Activated T-cell treated with anti-CD3 and anti-CD28 coated beads, Interleukin-2, amount 50 U/mL, for 4 hours (primary cell): ENCODE measurements around the gene PLXNB3. TPM values are rescaled to one million over a fixed set of nuclear protein-coding genes. Genes with fewer than 3 reads are reported as not detected.
"Not testable (repeated sequence)": the region's sequence is repeated elsewhere in the genome, so short reads cannot be mapped to it uniquely, and the experiment has no call there.

Experiments
- ATAC-seq, 2 donors: fragments of 200-7000 bp; cut with Tn5 transposase; one replicate each; pipeline ENCODE4 v1.10.0; 2021
- DNase-seq: peaks from one replicate; pipeline ENCODE4 v3.0.0-alpha.2; 2020
- H3K27me3 Mint-ChIP-seq: one replicate; pipeline ENCODE4 v1.8.0; 2021; ENCODE audit warnings: low read depth, mixed read lengths
- H3K36me3 Mint-ChIP-seq: one replicate; pipeline ENCODE4 v1.8.0; 2022; ENCODE audit warnings: mixed read lengths; ENCODE audit not compliant: insufficient read depth
- H3K4me1 Mint-ChIP-seq: one replicate; pipeline ENCODE4 v1.8.0; 2021; ENCODE audit warnings: low read depth, mixed read lengths
- H3K4me3 Mint-ChIP-seq: one replicate; pipeline ENCODE4 v1.8.0; 2021; ENCODE audit warnings: mild to moderate bottlenecking, moderate library complexity, mixed read lengths
- H3K9me3 Mint-ChIP-seq: one replicate; pipeline ENCODE4 v1.8.0; 2021; ENCODE audit warnings: mixed read lengths
- total RNA-seq, 3 donors: library from RNA; stranded (reverse); gene quantifications; one replicate each; pipeline ENCODE4 v1.2.1, GENCODE V29; 2021

The PLXNB3 gene
- total RNA-seq, 3 donors from 2014 or later = 0.40 to 0.66 (median 0.46) TPM

DNA sequence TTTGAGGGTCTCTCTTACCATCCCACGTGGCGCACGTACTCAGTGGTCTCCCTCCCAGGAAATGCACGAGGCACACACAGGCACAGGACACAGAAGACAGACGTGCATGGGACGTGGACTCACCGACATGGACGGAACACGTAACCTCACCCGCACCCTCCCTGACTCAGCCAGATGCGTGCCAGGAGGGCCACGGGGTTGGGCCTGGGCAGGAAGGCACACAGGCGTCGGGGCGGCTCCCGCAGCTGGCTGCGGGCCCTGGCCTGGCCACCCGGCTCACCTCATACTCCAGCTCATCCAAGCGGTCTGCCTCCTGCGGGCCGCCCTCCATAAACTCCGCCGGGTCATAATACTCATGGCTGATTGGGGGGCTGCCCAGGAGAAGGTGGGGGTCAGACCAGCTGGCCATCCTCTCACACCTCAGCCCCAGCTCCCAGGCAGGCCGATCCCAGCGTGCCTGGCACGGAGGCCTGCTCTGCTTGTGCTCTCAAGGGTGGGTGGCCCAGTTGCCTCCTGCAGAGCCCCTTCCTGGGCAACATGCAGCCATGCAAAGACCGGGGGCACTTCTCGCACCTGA, 43.0 kb downstream of the PLXNB3 start:
- ATAC-seq = no peak
- Mint-ChIP-seq H3K4me1 (no peaks in the 10 kb centered on the region), H3K36me3 (no peaks in the 10 kb centered on the region), H3K9me3 (no peaks in the 10 kb centered on the region), H3K4me3 (no peak overlapping the region), H3K27me3 (peaks cover 1% of the 10 kb centered on the region)
- no peak for DNase-seq

DNA sequence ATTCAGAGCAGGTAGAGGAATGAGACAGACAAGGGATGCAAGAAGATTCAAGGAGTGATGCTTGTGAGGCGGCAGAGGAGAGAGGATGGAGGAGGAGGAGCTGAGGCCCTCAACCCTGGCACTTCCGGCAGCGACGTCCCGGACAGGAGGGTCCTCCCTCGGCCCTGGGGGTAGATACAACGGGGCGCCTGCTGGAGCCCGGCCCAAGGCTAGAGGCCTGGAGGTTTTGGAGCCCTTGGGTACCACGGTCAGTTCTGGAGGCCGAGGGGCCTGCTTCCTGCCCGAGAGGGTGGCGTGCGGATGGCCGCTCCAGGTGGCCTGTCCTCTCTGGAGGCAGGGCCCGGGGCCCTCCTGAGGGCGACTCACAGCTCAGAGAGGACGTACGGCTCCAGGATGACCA, 43.9 kb downstream of the PLXNB3 start:
- Mint-ChIP-seq H3K27me3 (peaks cover 1% of the 10 kb centered on the region), H3K4me3 (no peak overlapping the region), H3K36me3 (no peaks in the 10 kb centered on the region), H3K4me1 (no peaks in the 10 kb centered on the region), H3K9me3 (no peaks in the 10 kb centered on the region)
- DNase-seq (no peak), ATAC-seq (no peak)

DNA sequence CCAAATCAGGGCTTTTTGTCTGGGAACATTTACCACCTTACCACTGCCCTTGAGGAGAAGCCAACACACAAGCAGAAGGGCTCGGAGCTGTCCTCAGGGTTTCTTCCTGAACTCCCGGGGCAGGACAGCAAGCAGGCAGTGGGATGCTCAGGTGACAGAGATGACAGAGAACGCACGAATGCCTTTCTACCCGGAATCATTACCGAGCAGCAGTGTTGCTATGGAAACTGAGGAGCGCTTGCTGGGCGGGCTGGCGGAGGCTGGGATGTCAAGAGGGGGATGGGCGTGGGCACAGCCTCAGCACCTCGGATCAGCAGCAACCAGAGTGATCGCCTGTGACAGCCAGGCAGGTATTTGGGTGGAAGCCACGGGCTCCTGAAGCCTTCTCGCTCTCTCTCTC, 48.2 kb downstream of the PLXNB3 start:
- H3K4me3 Mint-ChIP-seq = no peak overlapping the region
- no peaks in the 10 kb centered on the region for H3K9me3 Mint-ChIP-seq
- peaks cover 15% of the 10 kb centered on the region for H3K4me1 Mint-ChIP-seq

DNA sequence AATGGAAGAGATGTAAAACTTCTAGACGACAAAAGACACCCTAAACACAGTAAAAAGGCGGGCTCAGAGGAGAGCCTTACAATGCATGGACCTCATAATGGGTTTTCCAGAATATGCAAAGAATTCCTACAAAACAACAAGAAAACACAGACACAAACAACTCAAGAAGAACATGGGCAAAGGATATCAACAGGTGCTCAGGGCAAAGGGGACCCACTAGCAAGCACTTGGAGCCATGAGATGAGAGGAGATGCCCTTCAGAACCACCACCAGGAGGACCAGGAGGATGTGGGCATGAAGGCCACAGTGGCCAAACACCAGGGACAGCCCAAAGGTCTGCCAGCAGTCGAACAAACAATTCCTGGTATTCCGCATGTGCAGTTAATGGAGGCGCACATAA, 49.1 kb downstream of the PLXNB3 start:
- H3K36me3 Mint-ChIP-seq = no peaks in the 10 kb centered on the region
- no peaks in the 10 kb centered on the region for H3K9me3 Mint-ChIP-seq
- peaks cover 1% of the 10 kb centered on the region for H3K27me3 Mint-ChIP-seq
- DNase-seq = no peak
- peaks cover 18% of the 10 kb centered on the region for H3K4me1 Mint-ChIP-seq
- ATAC-seq = no peak
- H3K4me3 Mint-ChIP-seq = no peak overlapping the region

More for the DNA sequence above, 48.2 kb downstream of the PLXNB3 start:
- no peak for ATAC-seq
- no peak for DNase-seq
- Mint-ChIP-seq H3K27me3 (peaks cover 1% of the 10 kb centered on the region), H3K36me3 (no peaks in the 10 kb centered on the region)

DNA sequence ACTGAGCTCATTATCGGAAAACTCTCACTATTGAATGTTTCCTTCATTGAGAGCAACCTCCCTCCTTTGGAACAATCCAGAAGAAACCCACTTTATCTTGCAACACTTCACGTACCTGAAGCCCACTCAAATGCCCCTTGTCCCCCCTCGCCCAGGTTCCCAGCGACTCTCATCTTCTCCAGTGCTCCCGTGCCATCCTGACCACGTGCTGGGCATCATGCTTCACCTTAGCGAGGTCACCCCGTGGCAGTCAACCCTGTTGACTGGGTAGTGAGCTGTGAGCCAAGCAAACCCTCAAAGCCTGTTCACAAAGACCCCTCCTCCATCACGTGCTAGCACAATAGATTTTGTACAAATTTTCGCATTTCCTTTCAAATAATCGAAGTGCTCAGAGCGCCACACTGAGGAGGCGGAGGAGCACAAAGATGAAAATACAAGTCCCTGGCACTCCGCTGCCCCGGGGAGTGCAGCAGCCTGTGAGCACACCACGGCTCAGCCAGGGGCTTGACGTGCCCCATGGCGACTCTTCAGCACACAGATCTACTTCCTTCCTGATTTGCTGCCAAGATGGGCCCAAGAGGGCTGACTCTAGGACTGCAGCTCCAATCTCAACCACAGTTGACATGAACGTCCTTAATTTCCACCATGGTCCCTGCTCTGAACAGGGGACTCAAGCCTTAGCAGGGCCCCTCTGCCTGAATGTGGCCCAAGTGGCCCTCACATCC, 50.7 kb downstream of the PLXNB3 start:
- ATAC-seq = no peak
- Mint-ChIP-seq H3K9me3 (no peaks in the 10 kb centered on the region), H3K4me3 (no peak overlapping the region)

DNA sequence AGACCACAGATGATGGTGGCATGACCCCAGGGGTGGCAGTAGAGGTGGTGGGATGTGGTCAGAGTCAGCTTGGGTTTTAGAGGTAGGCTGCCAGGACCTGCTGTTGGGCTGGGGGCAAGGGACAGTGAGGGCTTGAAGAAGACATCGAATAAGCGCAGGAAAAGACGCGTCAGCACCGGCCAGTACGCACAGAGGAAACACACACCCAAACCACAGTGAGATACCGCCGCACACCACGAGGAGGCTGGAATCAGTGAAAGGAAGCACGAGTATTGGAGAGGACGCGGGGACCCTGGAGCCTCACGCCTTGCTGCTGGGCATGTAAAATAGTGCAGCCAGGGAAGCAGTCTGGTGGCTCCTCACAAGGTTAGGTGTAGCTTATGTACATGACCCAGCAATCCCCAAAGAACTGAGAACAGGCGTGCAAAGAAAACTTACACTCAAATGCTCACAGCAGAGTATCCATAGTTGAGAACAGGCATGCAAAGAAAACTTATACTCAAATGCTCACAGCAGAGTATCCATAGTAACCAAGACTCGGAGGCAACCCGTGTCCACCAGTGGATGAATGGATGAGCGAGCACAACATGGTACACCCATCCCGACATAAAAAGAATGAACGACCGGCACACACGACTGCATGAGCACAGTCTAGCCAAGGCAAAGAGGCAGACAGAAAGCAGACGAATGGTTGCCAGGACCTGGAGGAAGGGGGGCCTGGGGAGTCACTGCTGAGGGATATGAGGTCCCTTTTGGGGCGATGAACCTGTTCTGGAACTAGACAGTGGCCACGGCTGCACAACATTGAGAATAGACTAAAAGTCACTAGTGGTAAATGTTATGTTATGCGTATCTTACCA, 53.0 kb downstream of the PLXNB3 start:
- H3K36me3 Mint-ChIP-seq = no peaks in the 10 kb centered on the region
- no peak for DNase-seq
- peak; percentile 41 to 73 for ATAC-seq
- H3K4me3 Mint-ChIP-seq = peak overlapping the region; percentile 35
- peaks cover 37% of the 10 kb centered on the region for H3K4me1 Mint-ChIP-seq
- H3K27me3 Mint-ChIP-seq = no peaks in the 10 kb centered on the region
- H3K9me3 Mint-ChIP-seq = no peaks in the 10 kb centered on the region

More for the DNA sequence above, 50.7 kb downstream of the PLXNB3 start:
- no peak for DNase-seq
- Mint-ChIP-seq H3K36me3 (no peaks in the 10 kb centered on the region), H3K27me3 (peaks cover 1% of the 10 kb centered on the region), H3K4me1 (peaks cover 23% of the 10 kb centered on the region)

DNA sequence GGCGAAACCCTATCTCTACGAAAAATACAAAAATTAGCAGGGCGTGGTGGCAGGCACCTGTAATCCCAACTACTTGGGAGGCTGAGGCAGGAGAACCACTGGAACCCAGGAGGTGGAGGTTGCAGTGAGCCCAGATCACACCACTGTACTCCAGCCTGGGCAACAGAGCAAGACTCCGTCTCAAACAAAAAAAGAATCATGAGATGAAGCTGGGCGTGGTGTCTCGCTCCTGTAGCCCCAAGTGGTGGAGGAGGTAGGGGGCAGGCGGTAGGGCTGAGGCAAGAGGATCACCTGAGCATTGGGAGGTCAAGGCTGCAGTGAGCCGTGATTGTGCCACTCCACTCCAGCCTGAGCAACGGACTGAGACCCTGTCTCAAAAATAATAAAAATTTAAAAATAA, 54.0 kb downstream of the PLXNB3 start:
- not testable (repeated sequence) for H3K27me3 Mint-ChIP-seq, ATAC-seq
- H3K4me1 Mint-ChIP-seq = peaks cover 44% of the 10 kb centered on the region

DNA sequence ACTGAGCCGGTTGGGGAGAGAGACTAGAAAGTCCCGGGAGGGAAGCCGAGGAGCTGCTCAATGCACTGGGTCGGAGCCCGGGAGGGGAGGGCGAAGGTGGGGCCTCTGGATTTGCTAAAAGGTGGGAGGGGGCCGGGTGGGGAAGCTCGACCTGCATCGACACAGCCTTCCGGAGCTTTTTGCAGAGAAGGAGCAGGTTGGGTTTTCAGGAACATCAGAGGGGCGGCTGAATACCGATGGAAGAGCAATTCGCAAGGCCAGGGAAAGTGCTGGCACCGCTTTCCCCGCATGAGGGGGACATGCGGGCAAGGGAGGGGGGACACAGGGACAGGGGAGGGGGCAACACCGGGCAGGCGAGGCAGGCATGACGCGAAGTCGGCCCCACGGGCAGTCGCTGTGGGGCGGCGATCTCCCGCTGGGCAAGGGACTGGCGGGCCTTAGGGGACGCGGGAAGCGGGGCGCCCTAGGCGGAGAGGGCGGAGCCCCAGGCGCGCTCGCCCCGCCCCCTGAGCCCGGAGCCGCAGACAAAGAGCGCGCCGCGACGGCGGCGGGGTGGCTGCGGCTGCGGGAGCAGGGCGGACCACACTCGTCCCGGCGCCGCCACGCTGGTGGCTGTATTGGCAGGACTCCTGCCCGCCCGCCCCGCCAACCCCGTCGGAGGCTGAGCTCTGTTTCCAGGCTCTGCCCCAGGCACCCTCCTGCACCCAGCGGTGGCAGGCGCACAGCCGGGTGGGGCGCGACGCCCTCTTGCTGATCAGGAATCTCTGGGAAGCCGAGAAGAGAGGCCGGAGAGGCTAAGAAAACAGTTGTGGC, 54.7 kb downstream of the PLXNB3 start:
- H3K4me1 Mint-ChIP-seq = peaks cover 47% of the 10 kb centered on the region
- peak; percentile 41 for DNase-seq
- peak; percentile 87 to 91 for ATAC-seq
- no peaks in the 10 kb centered on the region for H3K36me3 Mint-ChIP-seq
- H3K4me3 Mint-ChIP-seq = peak overlapping the region; percentile 64
- H3K27me3 Mint-ChIP-seq = no peaks in the 10 kb centered on the region
- no peaks in the 10 kb centered on the region for H3K9me3 Mint-ChIP-seq

More for the DNA sequence above, 54.0 kb downstream of the PLXNB3 start:
- not testable (repeated sequence) for DNase-seq, H3K36me3 Mint-ChIP-seq, H3K4me3 Mint-ChIP-seq, H3K9me3 Mint-ChIP-seq

DNA sequence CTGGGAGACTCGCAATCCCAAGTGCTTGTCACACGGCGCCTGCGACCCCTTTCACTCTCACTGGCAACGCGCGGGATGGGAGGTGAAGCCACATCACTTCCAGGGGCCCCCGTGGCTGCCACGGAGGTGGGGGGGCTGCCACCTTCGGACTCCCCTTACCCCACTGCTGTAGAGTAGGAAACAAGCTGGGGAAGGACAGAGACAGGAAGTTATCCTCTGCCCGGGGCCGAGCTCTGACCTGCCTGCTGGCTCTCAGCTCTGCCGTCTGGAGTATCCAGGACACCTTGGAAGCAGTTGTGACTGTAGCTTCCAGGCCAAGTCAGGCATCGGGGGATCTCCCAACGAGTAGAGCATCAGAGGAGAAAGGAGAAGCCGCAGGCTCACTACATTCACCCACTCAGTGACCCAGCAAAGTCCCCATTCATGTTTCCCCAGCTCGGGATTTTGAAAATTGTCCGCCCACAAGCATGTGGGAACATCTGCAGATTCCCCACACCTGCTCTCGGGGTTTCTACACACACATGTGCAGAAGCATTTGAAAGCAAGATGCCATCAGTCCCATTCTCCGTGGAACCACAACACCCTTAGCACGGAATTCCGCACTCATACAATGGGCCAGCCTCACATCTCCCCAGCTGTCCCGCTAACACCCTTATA, 55.5 kb downstream of the PLXNB3 start:
- Mint-ChIP-seq H3K27me3 (no peaks in the 10 kb centered on the region), H3K36me3 (no peaks in the 10 kb centered on the region), H3K4me3 (peak overlapping the region; percentile 64), H3K4me1 (peaks cover 48% of the 10 kb centered on the region), H3K9me3 (no peaks in the 10 kb centered on the region)
- DNase-seq = no peak
- ATAC-seq = peak in 1 of 2 donors; percentile 8

DNA sequence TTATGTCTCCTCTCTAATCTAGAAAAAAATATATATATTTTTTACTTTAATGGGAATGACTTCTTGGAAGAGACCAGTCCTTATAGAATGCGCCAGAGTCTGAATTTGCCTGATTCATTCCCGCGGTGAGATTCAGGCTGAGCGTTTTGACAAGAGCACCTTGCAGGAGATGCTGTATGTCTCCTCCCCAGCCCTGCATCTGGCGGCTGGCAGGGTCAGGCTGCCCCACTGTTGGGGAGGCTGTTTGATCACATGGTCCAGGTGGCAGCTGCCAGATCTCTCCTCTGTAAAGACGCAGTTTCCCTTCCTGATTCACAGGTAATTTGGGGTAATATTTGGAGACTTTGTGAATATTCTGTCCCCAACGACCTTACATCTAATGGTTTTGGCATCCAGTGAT, 56.6 kb downstream of the PLXNB3 start:
- no peaks in the 10 kb centered on the region for H3K36me3 Mint-ChIP-seq
- no peaks in the 10 kb centered on the region for H3K9me3 Mint-ChIP-seq
- H3K4me1 Mint-ChIP-seq = peaks cover 41% of the 10 kb centered on the region
- DNase-seq = no peak
- no peaks in the 10 kb centered on the region for H3K27me3 Mint-ChIP-seq
- H3K4me3 Mint-ChIP-seq = no peak overlapping the region
- no peak for ATAC-seq

DNA sequence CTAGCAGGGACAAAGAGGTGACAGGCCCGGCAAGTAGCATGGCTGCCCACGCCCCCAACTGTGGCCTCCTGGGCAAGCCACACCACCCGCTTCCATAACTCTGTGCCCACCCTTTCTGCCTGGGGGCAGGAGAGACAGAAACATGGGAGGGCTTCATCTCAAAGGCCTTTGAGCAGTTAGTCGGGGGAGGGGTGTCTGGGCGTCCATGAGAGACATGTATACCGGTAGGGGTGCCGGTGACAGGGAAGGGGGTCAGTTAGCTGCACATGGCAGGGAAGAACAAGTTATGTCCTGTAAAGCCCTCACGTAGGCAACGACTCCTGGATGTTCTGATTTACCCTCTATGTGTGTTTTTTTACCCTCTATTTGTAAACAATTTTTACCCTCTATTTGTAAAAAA, 57.0 kb downstream of the PLXNB3 start:
- ATAC-seq (no peak), DNase-seq (no peak)
- Mint-ChIP-seq H3K36me3 (no peaks in the 10 kb centered on the region), H3K9me3 (no peaks in the 10 kb centered on the region), H3K27me3 (no peaks in the 10 kb centered on the region), H3K4me3 (no peak overlapping the region), H3K4me1 (peaks cover 41% of the 10 kb centered on the region)

DNA sequence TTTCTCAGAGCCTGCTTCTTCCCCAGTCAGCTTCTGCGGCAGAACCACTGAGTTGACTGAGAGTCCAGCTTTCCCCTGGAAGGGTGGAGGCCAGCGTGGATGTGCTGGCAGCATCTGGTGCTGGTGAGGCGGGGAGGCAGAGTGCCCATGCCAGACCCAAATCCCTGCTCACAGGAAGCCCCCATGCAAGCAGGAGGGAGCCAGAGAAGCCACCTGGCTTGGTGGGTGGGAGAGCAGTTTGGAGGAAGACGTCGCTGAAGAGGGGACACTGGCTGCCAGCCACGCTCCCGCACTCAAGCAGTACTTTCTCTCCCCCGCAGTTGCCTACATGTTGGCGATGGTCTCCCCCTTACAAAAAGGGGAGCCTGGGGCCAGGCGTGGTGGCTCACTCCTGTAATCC, 60.3 kb downstream of the PLXNB3 start:
- peaks cover 39% of the 10 kb centered on the region for H3K4me1 Mint-ChIP-seq

DNA sequence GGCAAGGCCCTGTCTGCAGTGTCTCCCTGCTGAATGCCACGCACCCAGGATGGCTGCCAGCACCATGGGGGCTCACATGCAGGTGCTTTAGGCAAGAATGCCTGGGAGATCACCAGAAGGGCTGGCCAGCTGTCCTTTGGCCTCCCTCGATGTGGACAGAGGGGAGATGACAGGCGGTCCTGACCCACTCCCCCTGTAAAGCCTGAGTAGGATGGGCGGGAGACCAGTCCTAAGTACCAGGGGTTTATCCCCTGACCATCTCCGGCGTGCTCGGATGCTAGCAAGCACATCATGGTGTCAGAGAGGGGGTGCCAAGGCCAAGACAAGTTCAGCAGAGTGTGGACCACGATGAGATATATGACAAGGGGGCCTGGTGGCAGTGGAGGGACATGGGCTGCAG, 61.0 kb downstream of the PLXNB3 start:
- Mint-ChIP-seq H3K4me3 (no peak overlapping the region), H3K36me3 (no peaks in the 10 kb centered on the region), H3K9me3 (no peaks in the 10 kb centered on the region), H3K4me1 (peaks cover 35% of the 10 kb centered on the region), H3K27me3 (no peaks in the 10 kb centered on the region)
- no peak for DNase-seq
- ATAC-seq = no peak

More for the DNA sequence above, 60.3 kb downstream of the PLXNB3 start:
- H3K27me3 Mint-ChIP-seq = no peaks in the 10 kb centered on the region
- DNase-seq (no peak), ATAC-seq (no peak)
- no peak overlapping the region for H3K4me3 Mint-ChIP-seq
- no peaks in the 10 kb centered on the region for H3K36me3 Mint-ChIP-seq
- H3K9me3 Mint-ChIP-seq = no peaks in the 10 kb centered on the region
